Activated naive CD4-positive, alpha-beta T cell treated with Interleukin-2 at 50 U/mL for 16 hours (primary cell): ENCODE measurements around the gene THAP5.

Experiments used
- DNase-seq: peaks from one replicate; pipeline ENCODE4 v3.0.0-alpha.2; 2020

Gene THAP5, protein sequence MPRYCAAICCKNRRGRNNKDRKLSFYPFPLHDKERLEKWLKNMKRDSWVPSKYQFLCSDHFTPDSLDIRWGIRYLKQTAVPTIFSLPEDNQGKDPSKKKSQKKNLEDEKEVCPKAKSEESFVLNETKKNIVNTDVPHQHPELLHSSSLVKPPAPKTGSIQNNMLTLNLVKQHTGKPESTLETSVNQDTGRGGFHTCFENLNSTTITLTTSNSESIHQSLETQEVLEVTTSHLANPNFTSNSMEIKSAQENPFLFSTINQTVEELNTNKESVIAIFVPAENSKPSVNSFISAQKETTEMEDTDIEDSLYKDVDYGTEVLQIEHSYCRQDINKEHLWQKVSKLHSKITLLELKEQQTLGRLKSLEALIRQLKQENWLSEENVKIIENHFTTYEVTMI

DNA sequence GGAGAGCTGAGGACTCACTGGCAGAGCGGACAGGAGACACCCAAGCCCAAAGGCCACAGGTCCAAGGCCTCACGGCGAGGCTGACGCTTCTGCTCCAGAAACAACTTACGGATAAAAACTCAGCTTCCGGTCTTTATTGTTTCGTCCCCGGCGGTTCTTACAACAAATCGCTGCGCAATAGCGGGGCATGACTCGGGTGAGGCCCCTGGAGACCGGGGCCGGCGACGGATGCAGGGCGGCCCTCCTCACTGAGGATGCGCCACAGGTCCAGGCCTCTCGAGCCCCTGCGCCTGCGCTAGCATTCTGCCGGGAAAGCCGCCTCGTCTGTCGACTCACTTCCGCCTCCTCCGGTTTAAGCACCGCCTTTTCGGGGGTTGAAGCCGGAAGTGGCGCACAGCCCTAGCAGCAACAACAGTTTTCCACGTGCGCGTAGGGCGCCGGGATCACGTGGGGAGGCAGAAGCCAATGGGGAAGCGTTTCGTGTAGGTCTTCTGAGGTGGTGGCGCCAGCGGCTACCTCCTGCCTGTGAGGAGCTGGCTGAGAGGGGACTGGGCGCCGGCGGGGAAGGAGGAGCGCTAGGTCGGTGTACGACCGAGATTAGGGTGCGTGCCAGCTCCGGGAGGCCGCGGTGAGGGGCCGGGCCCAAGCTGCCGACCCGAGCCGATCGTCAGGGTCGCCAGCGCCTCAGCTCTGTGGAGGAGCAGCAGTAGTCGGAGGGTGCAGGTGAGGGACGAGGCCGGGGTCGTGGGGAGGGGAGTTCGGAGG is at the start of gene THAP5, which contains the start of gene DNAJB9:
Gene THAP5, minus strand, starts transcription at position 326 of the 765 bp plus-strand sequence. Its CDS starts 137 bp downstream, at position 189.
Gene DNAJB9, plus strand, starts transcription at position 494 of the 765 bp plus-strand sequence. CDS start 1,853 bp downstream, outside the sequence.
- DNase-seq, result peak; percentile 100

DNA sequence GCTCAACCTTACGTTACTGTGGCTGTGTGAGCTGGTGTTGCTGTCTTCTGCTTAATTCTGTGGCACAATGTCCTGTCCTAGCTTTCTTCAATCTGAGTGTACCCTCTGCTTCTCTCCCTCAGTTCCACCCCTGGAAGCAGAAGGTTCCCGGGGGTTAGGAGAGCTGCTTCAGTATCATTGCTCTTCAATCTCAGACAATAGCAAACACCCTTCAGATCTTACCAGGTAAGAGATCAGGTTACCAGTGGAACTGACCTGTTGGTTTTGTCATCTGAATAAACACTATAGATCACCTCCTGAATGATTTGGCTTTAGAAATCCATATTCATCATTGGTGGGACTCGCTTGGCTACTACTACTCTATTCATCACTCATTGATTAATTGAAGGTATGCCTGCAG is 48.5 kb upstream of the THAP5 start:
- no peak for DNase-seq

DNA sequence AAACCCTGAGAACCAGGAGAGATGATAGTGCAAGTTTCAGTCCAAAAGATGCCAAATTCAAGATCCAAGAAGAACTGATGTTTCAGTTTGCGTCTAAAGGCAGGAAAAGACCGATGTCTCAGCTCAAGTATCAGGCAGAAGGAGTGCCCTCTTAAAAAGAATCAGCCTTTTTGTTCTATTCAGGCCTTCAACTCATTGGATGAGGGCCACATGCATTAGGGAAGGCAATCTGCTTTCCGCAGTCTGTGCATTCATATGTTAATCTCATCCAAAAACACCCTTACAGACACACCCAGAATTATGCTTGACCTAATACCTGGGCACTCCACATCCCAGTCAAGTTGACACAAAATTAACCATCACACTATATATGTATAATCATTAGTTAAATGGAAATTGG is 45.4 kb upstream of the THAP5 start:
- no peak for DNase-seq

DNA sequence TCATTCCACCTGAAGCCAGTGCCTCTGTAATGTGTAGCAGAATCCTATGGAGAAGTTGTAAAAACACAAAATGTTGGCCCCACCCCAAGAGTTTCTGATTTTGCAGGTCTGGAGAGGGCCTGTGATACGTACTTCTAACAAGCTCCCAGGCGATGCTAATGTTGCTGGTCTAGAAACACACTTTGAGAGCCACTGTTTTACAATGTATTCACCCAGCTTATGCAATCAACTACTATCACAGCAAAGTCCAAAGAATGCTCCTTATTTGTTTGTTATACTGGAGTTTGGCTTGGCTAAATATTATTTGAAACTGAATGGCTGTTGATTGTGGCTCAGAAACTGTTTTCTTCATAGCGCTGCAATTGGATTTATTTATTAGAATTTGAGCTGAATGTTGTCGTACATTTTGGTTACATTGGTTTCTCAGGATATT is 44.5 kb upstream of the THAP5 start:
- DNase-seq, result no peak

DNA sequence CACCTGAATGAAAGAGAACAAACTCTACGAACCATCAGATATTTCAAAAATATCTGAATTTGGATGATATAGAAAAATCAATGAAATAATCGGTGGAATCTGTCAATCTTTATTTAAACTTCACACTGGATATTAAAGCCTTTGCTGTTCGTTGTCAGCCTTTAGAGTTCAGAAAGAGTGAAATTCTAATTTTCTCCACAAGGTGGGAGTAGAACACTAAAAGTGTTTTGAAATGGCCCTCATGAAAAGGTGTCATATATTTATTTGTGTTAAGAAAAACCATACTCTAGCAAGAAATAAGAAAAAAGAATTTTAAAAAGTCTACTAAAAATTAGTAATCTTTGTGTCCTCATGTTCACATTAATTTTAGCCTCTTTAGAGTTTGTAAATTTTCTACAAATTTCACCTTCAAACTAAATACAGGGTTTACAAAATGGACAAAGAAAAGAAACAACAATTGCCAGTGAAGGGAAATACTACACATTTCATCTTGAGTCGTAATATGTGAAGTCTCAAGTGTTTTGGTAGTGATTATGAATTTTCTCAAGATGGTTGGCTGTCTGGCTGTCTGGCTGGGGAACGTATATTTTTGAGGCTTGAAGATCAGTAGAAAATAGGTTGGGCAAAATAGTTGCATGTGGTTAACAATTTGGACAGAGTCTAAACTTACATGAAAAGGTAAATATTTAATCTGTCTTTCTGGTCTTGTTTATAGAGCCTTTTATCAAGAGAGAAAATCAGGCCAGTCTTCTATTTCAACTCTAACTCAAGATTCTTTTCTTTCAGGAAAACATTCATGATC is 43.8 kb upstream of the THAP5 start:
- DNase-seq, result no peak

DNA sequence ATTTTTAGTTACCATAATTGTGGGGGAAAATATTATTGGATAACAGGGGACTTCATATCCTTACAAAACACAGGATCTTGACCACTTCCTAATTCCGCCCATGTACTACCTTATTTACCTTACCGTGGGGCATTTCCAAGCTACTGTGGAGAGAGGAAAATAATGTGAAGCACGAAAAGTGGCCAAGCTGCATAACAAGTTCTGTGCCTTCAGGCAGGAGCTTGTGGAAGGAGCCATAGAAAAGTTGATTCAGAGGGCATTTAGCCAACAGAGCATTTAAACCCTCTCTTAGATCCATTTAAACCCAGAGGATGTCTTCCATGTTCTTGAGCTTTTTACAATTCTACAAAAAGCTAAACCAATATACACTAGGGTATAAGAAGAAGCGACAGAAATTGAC is 41.8 kb upstream of the THAP5 start:
- no peak for DNase-seq

DNA sequence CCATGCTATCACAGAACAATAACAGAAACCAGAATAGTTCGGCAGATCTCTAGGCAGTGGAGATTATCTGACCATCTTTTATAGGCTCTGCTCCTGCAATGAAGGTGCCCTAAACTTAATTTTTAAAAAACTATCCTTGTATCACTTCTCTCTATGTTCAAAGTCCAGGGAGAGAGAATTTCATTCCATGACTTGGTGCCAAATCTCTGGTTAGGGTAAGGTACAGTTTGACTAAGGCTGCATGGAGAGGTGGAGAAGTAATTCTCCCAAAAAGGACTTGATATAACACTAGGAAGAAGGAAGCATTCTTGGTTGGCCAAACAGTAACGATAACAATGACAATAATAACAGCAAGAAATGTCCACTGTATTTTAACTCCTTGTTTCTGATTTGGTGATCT is 40.1 kb upstream of the THAP5 start:
- DNase-seq, result no peak

DNA sequence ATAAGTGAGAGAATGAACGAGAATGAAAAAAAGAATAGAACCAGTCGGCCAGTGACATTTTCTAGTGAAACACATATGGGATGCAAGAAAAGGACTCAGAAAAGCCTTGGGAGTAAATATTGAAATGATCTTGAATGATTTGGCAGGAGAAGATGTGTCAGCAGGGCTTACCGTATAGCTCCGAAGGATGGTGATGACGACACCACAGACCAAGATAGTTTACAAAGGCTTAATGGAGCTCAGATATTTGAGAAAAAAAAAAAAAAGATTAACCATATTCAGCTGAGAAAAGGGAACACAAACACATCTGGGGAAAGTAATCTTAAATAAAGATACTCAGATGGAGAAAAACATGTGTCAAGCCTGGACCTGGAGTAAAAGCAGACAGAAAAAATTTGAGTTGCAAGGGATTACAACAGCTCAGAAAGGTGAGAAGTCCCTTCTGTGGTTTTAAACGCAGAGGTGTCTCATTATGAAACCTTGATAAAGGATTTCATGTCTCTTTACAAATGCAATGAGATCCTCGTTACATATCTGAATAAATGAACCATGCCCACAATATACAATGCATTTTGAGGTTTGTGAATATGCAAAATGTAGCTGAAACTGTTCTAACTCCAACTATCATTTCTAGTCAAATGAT is 36.2 kb upstream of the THAP5 start:
- DNase-seq, result no peak

DNA sequence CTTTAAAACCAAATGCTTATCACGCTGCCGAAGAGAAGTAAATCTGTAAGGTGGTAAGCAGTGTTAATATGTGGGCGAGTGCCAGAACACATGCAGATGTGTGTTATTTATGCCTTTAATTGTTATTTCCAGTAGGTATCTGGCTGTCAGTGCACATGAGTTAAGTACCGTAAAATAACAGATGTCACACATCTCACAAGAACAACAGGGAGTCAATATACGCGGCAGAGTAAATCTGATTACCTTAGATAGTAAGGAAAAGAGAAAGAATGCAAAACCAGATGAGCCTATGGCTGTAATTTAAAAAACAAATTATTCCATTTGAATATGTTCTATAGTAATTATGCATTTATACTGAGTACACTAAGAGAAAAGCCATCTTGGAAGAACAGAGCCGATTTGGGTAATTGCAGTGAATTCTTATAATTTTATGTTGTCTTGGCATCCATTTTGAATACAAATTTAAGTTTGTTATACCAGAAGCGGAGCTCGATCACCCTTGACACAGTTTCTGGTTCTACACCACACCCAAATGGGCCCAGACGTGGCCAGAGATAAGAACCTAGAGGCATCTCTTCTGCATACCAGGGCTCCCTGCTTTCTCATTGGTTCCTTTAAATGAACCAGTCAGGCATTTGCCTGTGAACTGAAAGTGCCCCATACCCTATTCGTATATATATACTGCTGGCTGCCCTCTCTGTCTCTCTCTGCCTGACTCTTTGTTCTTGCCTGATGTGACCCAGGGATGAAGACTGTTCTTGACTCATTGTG is 35.0 kb upstream of the THAP5 start:
- DNase-seq, result no peak

DNA sequence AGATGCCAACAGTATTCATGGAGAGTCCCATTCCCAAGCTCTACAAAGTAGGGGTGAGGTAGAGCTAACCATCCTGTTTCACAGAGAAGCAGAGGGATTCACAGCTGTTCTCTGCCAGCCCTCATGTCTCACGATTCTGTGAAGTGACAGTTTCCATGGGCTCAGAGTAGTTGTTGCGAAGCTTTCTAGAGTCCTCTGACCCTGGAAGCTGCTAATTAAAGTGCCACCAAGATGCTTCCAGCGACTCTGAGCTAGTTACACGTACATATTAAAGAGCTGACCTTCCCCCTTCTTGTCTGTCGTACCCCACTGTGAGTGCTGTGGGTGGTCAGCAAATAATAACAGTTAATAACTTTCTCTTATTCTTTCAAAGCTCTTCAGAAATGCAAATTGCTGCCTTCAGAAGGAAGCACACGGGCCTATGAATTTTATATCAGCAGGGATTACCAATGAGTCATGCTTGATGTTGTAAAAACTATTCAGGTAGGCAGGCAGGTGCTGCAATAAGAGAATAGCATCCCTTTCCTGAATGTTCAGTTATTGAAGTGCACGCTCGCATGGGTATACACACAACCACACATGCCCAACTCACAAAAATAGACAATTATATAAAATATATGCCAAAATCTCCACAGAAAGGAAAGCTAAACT is 34.3 kb upstream of the THAP5 start:
- DNase-seq, result no peak

DNA sequence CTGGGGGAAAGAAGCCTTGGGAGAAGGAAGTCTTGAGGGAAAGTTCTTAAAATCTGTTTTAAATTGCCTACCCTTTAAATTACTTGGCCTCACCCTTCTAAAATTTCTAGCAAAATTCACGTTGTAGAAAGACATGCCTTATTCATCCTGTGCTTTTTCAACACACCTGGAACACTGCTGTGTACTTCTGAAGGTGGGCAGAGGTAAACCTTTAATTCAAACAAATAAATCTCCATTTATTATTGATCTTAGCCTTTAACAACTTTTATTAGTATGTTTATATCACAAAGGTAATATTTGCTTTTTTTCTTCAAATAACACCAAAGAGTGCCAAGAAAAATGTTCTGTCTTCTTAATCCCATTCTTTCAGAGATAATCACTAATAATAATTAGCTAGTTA is 30.9 kb upstream of the THAP5 start:
- no peak for DNase-seq

DNA sequence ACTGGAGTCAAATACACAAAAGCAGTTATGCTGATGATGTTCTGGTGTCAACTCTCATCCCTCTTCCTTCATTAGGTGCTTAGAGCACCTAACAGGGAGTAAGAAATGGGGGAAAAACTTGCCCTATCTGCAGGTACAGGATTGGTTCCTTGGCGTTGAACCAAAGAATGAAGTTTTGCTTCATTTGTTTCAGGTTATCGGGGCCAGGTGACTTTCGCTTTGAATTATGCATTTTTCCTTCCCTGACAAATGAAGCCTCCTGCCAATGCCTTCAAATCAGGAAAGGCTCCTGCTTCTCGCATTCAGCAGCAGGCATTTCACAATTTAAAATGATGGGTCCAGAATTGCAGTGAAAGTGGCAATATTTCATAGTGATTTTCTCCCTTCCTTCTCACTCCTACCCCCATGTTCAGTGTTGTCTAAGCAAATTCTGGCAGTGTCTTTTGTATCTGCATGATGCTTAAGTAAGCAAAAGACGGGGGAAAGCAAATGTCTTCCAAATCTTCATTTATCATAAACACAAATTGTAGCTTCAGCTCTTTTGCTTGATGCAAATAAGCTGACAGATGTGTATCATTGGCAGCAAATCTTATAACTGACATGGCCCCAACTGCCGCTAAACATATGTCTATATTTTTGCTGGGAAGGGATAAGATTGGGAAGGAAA is 29.5 kb upstream of the THAP5 start:
- DNase-seq, result no peak

DNA sequence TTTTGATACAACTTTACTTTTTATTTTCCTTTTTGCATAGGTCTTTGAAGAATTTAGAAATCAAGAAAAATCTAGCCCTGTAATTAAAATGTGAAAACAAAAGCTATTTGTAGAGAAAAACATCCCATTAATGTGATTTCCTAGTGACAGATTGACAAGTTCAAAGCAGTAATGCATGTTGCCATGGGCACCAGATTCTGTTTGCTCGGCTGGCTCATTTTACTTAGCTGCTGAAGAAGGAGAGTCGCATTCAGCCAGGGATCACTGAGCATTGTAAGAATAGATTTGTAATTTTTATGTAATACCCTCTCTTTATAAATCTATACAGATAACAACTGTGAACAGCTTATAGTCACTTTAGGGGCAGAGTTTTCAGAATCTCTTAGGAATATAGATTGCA is 28.6 kb upstream of the THAP5 start:
- DNase-seq, result no peak

DNA sequence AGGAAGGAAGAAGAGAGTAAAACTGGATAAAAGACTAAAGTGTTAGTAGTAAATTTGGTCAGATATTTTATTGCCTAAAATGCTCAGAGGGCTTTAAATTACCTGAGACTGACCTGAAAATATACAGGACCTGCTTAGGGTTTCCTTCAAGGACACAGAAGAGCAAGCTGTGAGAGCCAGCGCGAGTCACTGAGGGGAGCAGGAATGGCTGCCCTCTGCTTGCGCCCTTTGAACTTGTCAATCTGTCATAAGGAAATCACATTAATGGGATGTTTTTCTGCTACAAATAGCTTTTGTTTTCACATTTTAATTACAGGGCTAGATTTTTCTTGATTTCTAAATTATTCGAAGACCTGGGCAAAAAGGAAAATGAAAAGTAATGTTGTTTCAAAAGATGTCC is 27.1 kb upstream of the THAP5 start:
- DNase-seq, result no peak

DNA sequence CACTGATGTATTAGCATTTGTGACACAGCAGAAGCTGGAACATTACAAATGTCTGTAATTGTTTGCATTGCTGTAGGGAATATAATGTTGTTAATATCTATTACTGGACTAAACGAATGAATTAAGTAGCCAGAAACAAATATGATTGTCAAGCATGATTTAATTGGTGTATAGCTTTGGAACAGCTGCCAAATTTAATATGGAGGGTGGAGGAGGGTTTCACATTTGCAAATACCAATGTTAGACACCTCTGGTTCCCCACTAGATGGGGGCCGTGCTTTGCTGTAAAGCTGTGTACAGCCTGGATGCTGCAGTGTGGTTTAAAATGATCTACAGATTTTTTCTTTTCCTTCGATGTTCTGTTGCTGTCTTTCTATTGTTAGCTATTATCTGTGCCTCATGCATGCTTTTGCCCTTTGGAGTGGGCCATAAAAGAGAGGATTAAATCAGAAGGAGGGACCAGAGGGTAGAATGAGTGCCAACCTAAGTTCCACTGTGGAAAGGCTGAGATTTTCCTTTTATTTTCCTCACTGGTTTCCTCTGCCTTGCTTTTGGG is 23.2 kb upstream of the THAP5 start:
- no peak for DNase-seq

DNA sequence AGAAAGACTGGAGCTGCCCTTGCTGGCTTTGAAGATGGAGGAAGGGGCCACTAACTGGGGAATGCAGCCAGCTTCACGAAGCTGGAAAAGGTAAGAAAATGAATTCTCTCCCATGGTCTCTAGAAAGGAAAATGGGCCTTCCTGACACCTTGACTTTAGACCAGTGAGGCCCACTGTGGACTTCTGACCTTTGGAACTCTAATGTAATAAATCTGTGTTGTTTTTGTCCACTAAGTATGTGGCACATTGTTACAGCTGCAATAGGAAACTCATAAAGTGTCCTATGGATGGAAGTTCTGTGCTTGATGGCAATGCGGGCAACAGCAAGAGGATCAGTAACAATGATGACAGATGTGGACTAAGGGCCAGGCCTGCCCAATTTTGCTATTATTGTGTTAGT is 21.1 kb upstream of the THAP5 start:
- DNase-seq, result no peak

DNA sequence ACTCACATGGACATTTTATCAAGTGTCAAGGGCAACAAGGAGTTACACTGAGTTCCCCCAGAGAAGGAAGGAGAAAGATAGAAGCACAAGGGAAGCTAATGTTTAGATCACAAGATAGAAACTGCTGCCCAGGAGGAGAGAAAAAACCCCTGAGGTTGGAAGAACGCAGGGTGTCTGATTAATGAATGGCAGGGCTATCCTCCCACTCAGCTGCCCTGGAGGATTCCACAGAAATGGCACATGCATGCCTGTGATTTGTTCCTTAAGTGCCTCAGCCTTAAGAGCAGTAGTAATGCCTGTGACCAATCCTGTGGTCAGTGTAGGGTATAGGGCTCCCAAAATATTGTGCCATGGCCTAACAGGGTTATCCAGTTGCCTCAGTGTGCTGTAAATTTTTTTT is 20.4 kb upstream of the THAP5 start:
- DNase-seq, result no peak

DNA sequence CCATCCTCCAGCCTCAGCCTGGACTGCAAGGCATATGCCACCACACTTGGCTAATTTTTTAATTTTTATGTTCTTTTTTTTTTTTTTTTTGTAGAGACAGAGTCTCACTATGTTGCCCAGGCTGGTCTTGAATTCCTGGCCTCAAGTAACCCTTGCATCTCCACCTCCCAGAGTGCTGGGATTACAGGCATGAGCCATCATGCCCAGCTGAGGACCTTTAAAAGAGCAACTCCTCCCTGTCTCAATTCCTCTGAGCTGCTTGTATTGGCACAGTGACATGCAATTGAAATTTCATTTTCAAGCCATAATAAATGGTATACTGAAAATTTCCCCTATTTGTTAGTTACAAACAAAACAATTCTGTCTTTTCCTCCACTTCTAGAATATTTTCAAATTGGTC is 19.7 kb upstream of the THAP5 start:
- no peak for DNase-seq

DNA sequence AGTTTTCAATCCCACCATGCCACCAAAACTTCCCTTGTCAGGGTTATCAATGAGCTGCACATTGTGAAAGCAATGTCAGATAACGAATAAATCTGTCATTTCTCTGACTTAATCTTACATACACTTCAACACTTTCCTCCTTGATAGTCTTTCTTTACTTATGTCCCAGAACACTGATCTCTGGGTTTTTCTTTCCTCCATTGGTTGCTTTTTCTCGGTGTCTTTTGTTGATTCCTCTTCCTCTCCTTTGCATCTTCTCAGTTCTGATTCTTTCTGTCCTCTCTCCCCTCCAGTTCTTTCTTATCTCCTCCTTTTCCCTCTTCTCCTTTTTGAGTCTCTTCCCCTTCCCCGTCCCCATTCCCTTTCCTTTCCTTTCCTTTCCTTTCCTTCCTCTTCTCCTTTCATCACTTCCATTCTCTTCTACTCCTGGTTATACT is 16.8 kb upstream of the THAP5 start:
- no peak for DNase-seq

DNA sequence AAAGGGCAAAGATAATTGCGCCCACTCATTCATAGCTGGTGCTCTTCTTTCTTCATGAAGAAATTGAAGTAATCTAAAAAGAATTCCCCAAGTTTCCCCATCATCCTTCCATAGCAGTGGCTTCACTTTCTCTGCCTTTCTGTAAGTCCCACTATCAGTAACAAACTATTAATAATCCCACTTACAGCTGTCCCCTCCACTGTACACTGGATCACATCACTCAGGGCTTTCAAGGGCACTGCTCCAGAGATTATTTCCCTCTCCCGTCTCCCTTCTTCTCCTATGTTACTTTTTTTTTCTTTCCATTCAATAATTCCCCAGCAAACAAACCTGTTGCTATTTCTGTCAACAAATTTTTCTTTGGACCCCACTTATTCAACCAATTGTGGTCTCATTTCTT is 16.3 kb upstream of the THAP5 start:
- no peak for DNase-seq

DNA sequence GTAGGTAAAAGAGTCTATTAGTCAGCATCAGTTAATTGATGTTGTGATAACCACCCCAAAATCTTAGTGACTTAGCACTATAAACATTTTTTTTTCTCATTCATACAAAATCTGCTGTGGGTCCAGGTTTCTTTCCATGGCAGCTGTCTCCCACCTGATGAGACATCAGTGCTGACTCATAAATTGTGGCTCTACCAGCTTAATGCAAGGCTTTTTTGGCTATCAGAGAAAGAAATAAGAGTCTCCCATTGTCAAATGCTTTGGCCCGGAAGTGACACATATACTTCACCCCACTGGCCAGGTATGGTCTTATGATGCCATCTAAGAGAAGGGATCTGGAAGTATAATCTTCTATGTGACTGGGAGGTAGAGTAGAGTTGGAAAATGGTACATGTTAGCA is 14.7 kb upstream of the THAP5 start:
- no peak for DNase-seq
